ENCODE results near the gene C4BPA. TPM values are rescaled to one million over a fixed set of nuclear protein-coding genes. Genes with fewer than 3 reads are reported as not detected.

Gene C4BPA
- not detected for total RNA-seq

GRCh38 chr1:207103892-207104373 lies at the start of gene C4BPA:
Gene C4BPA, plus strand, starts transcription at chr1:207104233. Its CDS starts 8,793 bp downstream, at chr1:207113026.
- H3K4me3 Mint-ChIP-seq, result no peak within 1 kb of the TSS

GRCh38 chr1:207054491-207054890 lies 49.5 kb upstream of the C4BPA start:
- Mint-ChIP-seq H3K27ac (no peak overlapping the region), H3K36me3 (ENCODE audit: insufficient read depth in 2 of 2) (peaks cover 1 to 6% of the 10 kb centered on the region in 2 donors), H3K27me3 (ENCODE audit: low read depth) (no peaks in the 10 kb centered on the region), H3K9me3 (no peaks in the 10 kb centered on the region), H3K4me1 (ENCODE audit: low read depth) (peaks cover 34% of the 10 kb centered on the region), H3K4me3 (peak overlapping the region; percentile 98 to 100)
- DNase-seq (no peak), ATAC-seq (replicated peaks in 1 of 2) (no peak)

More at GRCh38 chr1:207103892-207104373, at the start of gene C4BPA:
- ATAC-seq (replicated peaks in 1 of 2) (no peak), DNase-seq (no peak)
- H3K4me1 Mint-ChIP-seq (ENCODE audit: low read depth), result no peaks in the 10 kb centered on the region
- no peak within 1 kb of the TSS for H3K27ac Mint-ChIP-seq
- H3K27me3 Mint-ChIP-seq (ENCODE audit: low read depth), result peaks cover 14% of the 10 kb centered on the region
- no peaks in the 10 kb centered on the region for H3K9me3 Mint-ChIP-seq
- H3K36me3 Mint-ChIP-seq (ENCODE audit: insufficient read depth in 2 of 2), result peaks cover 0 to 6% of the 10 kb centered on the region in 2 donors

GRCh38 chr1:207055386-207056001 lies 48.5 kb upstream of the C4BPA start:
- Mint-ChIP-seq H3K27ac (no peak overlapping the region), H3K27me3 (ENCODE audit: low read depth) (no peaks in the 10 kb centered on the region), H3K4me3 (no peak overlapping the region), H3K9me3 (no peaks in the 10 kb centered on the region), H3K4me1 (ENCODE audit: low read depth) (peaks cover 30% of the 10 kb centered on the region), H3K36me3 (ENCODE audit: insufficient read depth in 2 of 2) (no peaks in the 10 kb centered on the region)
- no peak for DNase-seq
- ATAC-seq (replicated peaks in 1 of 2), result no peak

GRCh38 chr1:207056673-207057072 lies 47.4 kb upstream of the C4BPA start:
- Mint-ChIP-seq H3K27ac (no peak overlapping the region), H3K9me3 (no peaks in the 10 kb centered on the region), H3K27me3 (ENCODE audit: low read depth) (no peaks in the 10 kb centered on the region), H3K36me3 (ENCODE audit: insufficient read depth in 2 of 2) (no peaks in the 10 kb centered on the region), H3K4me3 (no peak overlapping the region), H3K4me1 (ENCODE audit: low read depth) (peaks cover 21% of the 10 kb centered on the region)
- DNase-seq, result no peak
- no peak for ATAC-seq (replicated peaks in 1 of 2)

GRCh38 chr1:207058252-207058651 lies 45.8 kb upstream of the C4BPA start:
- Mint-ChIP-seq H3K27ac (no peak overlapping the region), H3K36me3 (ENCODE audit: insufficient read depth in 2 of 2) (no peaks in the 10 kb centered on the region), H3K4me1 (ENCODE audit: low read depth) (peaks cover 14% of the 10 kb centered on the region), H3K4me3 (no peak overlapping the region), H3K27me3 (ENCODE audit: low read depth) (no peaks in the 10 kb centered on the region), H3K9me3 (no peaks in the 10 kb centered on the region)
- ATAC-seq (replicated peaks in 1 of 2) (no peak), DNase-seq (no peak)

- ATAC-seq (replicated peaks in 1 of 2), result no peak
- H3K9me3 Mint-ChIP-seq, result no peaks in the 10 kb centered on the region
- H3K36me3 Mint-ChIP-seq (ENCODE audit: insufficient read depth in 2 of 2), result no peaks in the 10 kb centered on the region
- H3K4me1 Mint-ChIP-seq (ENCODE audit: low read depth), result peaks cover 9% of the 10 kb centered on the region
- H3K4me3 Mint-ChIP-seq, result no peak overlapping the region
- no peaks in the 10 kb centered on the region for H3K27me3 Mint-ChIP-seq (ENCODE audit: low read depth)
- DNase-seq, result no peak
- H3K27ac Mint-ChIP-seq, result no peak overlapping the region
Observed at GRCh38 chr1:207058878-207059867, 44.9 kb upstream of the C4BPA start.

- no peak for ATAC-seq (replicated peaks in 1 of 2)
- Mint-ChIP-seq H3K27ac (no peak overlapping the region), H3K36me3 (ENCODE audit: insufficient read depth in 2 of 2) (no peaks in the 10 kb centered on the region), H3K4me1 (ENCODE audit: low read depth) (peaks cover 3% of the 10 kb centered on the region), H3K27me3 (ENCODE audit: low read depth) (no peaks in the 10 kb centered on the region), H3K9me3 (no peaks in the 10 kb centered on the region), H3K4me3 (no peak overlapping the region)
- DNase-seq, result no peak
Observed at GRCh38 chr1:207059881-207060280, 44.2 kb upstream of the C4BPA start.

GRCh38 chr1:207060596-207060995 lies 43.4 kb upstream of the C4BPA start:
- no peaks in the 10 kb centered on the region for H3K27me3 Mint-ChIP-seq (ENCODE audit: low read depth)
- H3K36me3 Mint-ChIP-seq (ENCODE audit: insufficient read depth in 2 of 2), result no peaks in the 10 kb centered on the region
- DNase-seq (no peak), ATAC-seq (replicated peaks in 1 of 2) (no peak)
- H3K27ac Mint-ChIP-seq, result no peak overlapping the region
- no peak overlapping the region for H3K4me3 Mint-ChIP-seq
- no peaks in the 10 kb centered on the region for H3K9me3 Mint-ChIP-seq
- no peaks in the 10 kb centered on the region for H3K4me1 Mint-ChIP-seq (ENCODE audit: low read depth)

GRCh38 chr1:207062058-207062457 lies 42.0 kb upstream of the C4BPA start:
- Mint-ChIP-seq H3K27me3 (ENCODE audit: low read depth) (no peaks in the 10 kb centered on the region), H3K4me3 (no peak overlapping the region), H3K9me3 (no peaks in the 10 kb centered on the region), H3K4me1 (ENCODE audit: low read depth) (no peaks in the 10 kb centered on the region), H3K27ac (no peak overlapping the region), H3K36me3 (ENCODE audit: insufficient read depth in 2 of 2) (no peaks in the 10 kb centered on the region)
- no peak for DNase-seq
- ATAC-seq (replicated peaks in 1 of 2), result no peak

- no peaks in the 10 kb centered on the region for H3K9me3 Mint-ChIP-seq
- DNase-seq, result no peak
- no peaks in the 10 kb centered on the region for H3K4me1 Mint-ChIP-seq (ENCODE audit: low read depth)
- H3K36me3 Mint-ChIP-seq (ENCODE audit: insufficient read depth in 2 of 2), result no peaks in the 10 kb centered on the region
- no peak overlapping the region for H3K27ac Mint-ChIP-seq
- H3K4me3 Mint-ChIP-seq, result no peak overlapping the region
- ATAC-seq (replicated peaks in 1 of 2), result no peak
- H3K27me3 Mint-ChIP-seq (ENCODE audit: low read depth), result no peaks in the 10 kb centered on the region
Observed at GRCh38 chr1:207063014-207063413, 41.0 kb upstream of the C4BPA start.

- Mint-ChIP-seq H3K27me3 (ENCODE audit: low read depth) (no peaks in the 10 kb centered on the region), H3K36me3 (ENCODE audit: insufficient read depth in 2 of 2) (peaks cover 0 to 3% of the 10 kb centered on the region in 2 donors), H3K9me3 (no peaks in the 10 kb centered on the region), H3K4me3 (no peak overlapping the region), H3K27ac (no peak overlapping the region), H3K4me1 (ENCODE audit: low read depth) (peaks cover 8% of the 10 kb centered on the region)
- no peak for ATAC-seq (replicated peaks in 1 of 2)
- no peak for DNase-seq
Observed at GRCh38 chr1:207064561-207064960, 39.5 kb upstream of the C4BPA start.

GRCh38 chr1:207067185-207067584 lies 36.8 kb upstream of the C4BPA start:
- no peaks in the 10 kb centered on the region for H3K27me3 Mint-ChIP-seq (ENCODE audit: low read depth)
- ATAC-seq (replicated peaks in 1 of 2) (no peak), DNase-seq (no peak)
- H3K4me3 Mint-ChIP-seq, result no peak overlapping the region
- H3K27ac Mint-ChIP-seq, result no peak overlapping the region
- H3K9me3 Mint-ChIP-seq, result no peaks in the 10 kb centered on the region
- H3K36me3 Mint-ChIP-seq (ENCODE audit: insufficient read depth in 2 of 2), result peaks cover 0 to 3% of the 10 kb centered on the region in 2 donors
- peaks cover 25% of the 10 kb centered on the region for H3K4me1 Mint-ChIP-seq (ENCODE audit: low read depth)

- H3K27me3 Mint-ChIP-seq (ENCODE audit: low read depth), result no peaks in the 10 kb centered on the region
- no peak overlapping the region for H3K4me3 Mint-ChIP-seq
- H3K9me3 Mint-ChIP-seq, result no peaks in the 10 kb centered on the region
- no peak overlapping the region for H3K27ac Mint-ChIP-seq
- H3K36me3 Mint-ChIP-seq (ENCODE audit: insufficient read depth in 2 of 2), result peaks cover 0 to 3% of the 10 kb centered on the region in 2 donors
- peaks cover 25% of the 10 kb centered on the region for H3K4me1 Mint-ChIP-seq (ENCODE audit: low read depth)
- DNase-seq (no peak), ATAC-seq (replicated peaks in 1 of 2) (no peak)
Observed at GRCh38 chr1:207067665-207068064, 36.4 kb upstream of the C4BPA start.

Data from activated T-cell treated with anti-CD3 and anti-CD28 coated beads, Interleukin-2, amount 50 U/mL, for 72 hours (primary cell).